Posterior cingulate gyrus (tissue), 11 donors: ENCODE results near the gene ANXA3.
A peak's percentile ranks its signal among the peaks of the same experiment; 100 is the strongest.
"Not testable (repeated sequence)": the region's sequence is repeated elsewhere in the genome, so short reads cannot be mapped to it uniquely, and the experiment has no call there.

Experiments
- DNase-seq, 10 donors: peaks; one replicate each; pipeline versions ENCODE4 v3.0.0 to v3.0.0-alpha.2; 2020 to 2021; ENCODE audit warnings: mixed read lengths in 3 of 10
- intact Hi-C: fragments of 100-400 bp; cut with DNase I; formaldehyde crosslinking; loops from one replicate; pipeline ENCODE4 v1.15.1; 2023

Gene ANXA3

GRCh38 chr4:78568640-78569305 lies 17.2 kb downstream of the ANXA3 start:
- DNase-seq = no peak
- intact Hi-C loops = no loop called here

- no peak for DNase-seq
- intact Hi-C loops = no loop called here
These were observed 17.8 kb downstream of the ANXA3 start for GRCh38 chr4:78569306-78569821.

GRCh38 chr4:78570117-78570516 lies 18.5 kb downstream of the ANXA3 start:
- intact Hi-C loops = no loop called here

GRCh38 chr4:78571804-78572203 lies 20.2 kb downstream of the ANXA3 start:
- intact Hi-C loops = no loop called here
- DNase-seq = no peak

More at GRCh38 chr4:78570117-78570516, 18.5 kb downstream of the ANXA3 start:
- no peak for DNase-seq

- DNase-seq = no peak
These were observed 27.3 kb downstream of the ANXA3 start for GRCh38 chr4:78578674-78579425.

GRCh38 chr4:78581618-78582017 lies 30.0 kb downstream of the ANXA3 start:
- no peak for DNase-seq

More at GRCh38 chr4:78578674-78579425, 27.3 kb downstream of the ANXA3 start:
- intact Hi-C loops = no loop called here

GRCh38 chr4:78584863-78585547 lies 33.4 kb downstream of the ANXA3 start:
- DNase-seq = no peak
- intact Hi-C loops = no loop called here

More at GRCh38 chr4:78581618-78582017, 30.0 kb downstream of the ANXA3 start:
- intact Hi-C loops = no loop called here

- intact Hi-C loops = no loop called here
- DNase-seq = no peak
These were observed 34.1 kb downstream of the ANXA3 start for GRCh38 chr4:78585633-78586032.

- no peak for DNase-seq
- intact Hi-C loops = no loop called here
These were observed 37.5 kb downstream of the ANXA3 start for GRCh38 chr4:78588894-78589545.

- intact Hi-C loops = no loop called here
- DNase-seq = no peak
These were observed 39.8 kb downstream of the ANXA3 start for GRCh38 chr4:78591404-78591803.

GRCh38 chr4:78592088-78592783 lies 40.7 kb downstream of the ANXA3 start:
- intact Hi-C loops = no loop called here
- DNase-seq = no peak

- intact Hi-C loops = no loop called here
- DNase-seq = no peak
These were observed 44.7 kb downstream of the ANXA3 start for GRCh38 chr4:78596111-78596742.

- intact Hi-C loops, DNase-seq: not testable (repeated sequence)
These were observed 46.9 kb downstream of the ANXA3 start for GRCh38 chr4:78598431-78598830.

- DNase-seq = no peak
- intact Hi-C loops = no loop called here
These were observed 47.6 kb downstream of the ANXA3 start for GRCh38 chr4:78599147-78599546.

- intact Hi-C loops = no loop called here
- peak in 1 of 10 donors; percentile 39 for DNase-seq
These were observed 48.4 kb downstream of the ANXA3 start for GRCh38 chr4:78599931-78600375.

- intact Hi-C loops = no loop called here
- peak in 2 of 10 donors; percentile 14 to 53 for DNase-seq
These were observed 49.4 kb downstream of the ANXA3 start for GRCh38 chr4:78601013-78601412.

GRCh38 chr4:78602334-78602733 lies 50.8 kb downstream of the ANXA3 start:
- intact Hi-C loops = no loop called here
- no peak for DNase-seq

GRCh38 chr4:78603384-78603783 lies 51.8 kb downstream of the ANXA3 start:
- no peak for DNase-seq
- intact Hi-C loops = no loop called here

- intact Hi-C loops = no loop called here
- DNase-seq = no peak
These were observed 53.4 kb downstream of the ANXA3 start for GRCh38 chr4:78604988-78605387.
